ENCODE data around the gene KANK2.

DNA sequence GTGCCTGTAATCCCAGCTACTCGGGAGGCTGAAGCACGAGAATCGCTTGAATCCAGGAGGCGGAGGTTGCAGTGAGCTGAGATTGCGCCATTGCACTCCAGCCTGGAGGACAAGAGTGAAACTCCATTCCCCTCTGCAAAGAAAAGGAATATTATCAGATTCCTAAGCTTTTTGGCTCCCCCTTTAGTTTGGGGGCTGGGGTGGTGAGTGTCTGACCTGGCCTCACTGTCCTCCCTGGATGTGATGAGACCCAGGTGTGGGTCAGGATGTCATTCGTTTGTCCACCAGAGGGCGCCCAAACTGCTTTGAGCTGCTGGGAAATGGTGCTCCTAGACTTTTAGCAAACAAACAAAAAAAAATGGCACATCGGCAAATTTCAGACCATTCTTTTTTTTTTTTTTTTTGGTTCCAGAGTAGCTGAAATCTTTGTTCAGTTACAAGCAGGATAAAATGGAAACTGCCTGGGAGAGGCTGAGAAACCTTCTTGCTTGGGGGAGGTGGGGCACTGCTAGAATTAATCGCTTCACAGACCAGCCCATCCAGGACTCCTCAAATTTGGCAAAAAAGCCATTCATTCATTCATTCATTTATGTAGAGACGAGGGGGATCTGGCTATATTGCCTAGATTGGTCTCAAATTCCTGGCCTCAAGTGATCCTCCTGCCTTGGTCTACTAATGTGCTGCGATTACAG, 71.2 kb downstream of the KANK2 start:
- no peak for TF ChIP-seq POLR2A (IDR thresholded peaks at IDR 0.05)
- TF ChIP-seq CTCF (IDR thresholded peaks at IDR 0.05): peak; percentile 65 to 81 (median 72)

Measured in right lobe of liver (tissue), 4 donors.